Mammary epithelial cell (primary cell): ENCODE results near the gene AP2A2.

ENCODE experiments used
- EZH2 ChIP-seq: IDR thresholded peaks from 2 replicates; pipeline ENCODE4 v1.6.1; 2012; ENCODE audit warnings: low read length, inconsistent platforms, borderline replicate concordance
- TF ChIP-seq, protein P1 (sequence below), 2 donors: IDR thresholded peaks in 1 of 2; conservative IDR thresholded peaks in 1 of 2; 2 replicates each; pipeline ENCODE4 v1.5.1; 2011 to 2012; ENCODE audit warnings: inconsistent platforms in 2 of 2, low read length in 2 of 2, mild to moderate bottlenecking in 2 of 2, control low read depth in 1 of 2, low read depth in 1 of 2; ENCODE audit not compliant: insufficient read depth in 1 of 2; ENCODE audit errors: extremely low read depth in 1 of 2

DNA sequence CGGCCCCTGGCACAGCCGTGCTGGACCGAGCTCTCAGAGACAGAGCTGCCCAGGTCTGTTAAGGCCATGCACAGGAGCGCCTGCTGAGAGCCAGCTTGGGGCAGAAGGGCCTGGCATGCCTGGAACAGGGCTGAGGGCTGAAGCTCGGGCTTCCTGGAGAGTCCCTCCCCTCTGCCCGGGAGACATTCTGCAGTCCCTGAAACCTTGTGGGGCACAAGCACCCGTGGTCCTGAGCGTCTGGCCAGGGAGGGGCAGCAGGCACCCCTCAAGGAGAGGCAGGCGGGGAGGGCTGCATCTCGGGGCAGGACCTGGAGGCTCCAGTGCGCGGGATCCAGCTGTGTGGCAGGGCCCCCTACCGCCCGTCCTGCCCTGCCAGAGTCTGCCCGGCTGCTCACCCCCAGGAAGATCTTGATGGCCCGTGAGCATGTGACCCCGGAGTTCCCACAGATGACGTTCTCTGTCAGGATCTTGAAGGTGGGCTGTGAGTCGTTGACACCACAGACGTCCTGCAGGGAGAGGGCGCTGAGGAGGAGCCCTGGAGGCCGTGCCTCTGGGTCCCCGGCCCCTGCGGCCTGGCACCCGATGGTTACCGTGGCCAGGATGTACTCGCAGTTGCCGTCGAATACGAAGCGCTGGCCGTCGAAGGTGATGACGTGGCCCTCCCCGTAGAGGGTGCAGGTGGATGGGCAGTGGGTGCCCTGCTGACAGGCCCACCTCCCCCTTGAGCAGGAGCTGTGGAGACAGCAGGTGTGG is 99.9 kb downstream of the AP2A2 start:
- TF ChIP-seq, protein P1, sequence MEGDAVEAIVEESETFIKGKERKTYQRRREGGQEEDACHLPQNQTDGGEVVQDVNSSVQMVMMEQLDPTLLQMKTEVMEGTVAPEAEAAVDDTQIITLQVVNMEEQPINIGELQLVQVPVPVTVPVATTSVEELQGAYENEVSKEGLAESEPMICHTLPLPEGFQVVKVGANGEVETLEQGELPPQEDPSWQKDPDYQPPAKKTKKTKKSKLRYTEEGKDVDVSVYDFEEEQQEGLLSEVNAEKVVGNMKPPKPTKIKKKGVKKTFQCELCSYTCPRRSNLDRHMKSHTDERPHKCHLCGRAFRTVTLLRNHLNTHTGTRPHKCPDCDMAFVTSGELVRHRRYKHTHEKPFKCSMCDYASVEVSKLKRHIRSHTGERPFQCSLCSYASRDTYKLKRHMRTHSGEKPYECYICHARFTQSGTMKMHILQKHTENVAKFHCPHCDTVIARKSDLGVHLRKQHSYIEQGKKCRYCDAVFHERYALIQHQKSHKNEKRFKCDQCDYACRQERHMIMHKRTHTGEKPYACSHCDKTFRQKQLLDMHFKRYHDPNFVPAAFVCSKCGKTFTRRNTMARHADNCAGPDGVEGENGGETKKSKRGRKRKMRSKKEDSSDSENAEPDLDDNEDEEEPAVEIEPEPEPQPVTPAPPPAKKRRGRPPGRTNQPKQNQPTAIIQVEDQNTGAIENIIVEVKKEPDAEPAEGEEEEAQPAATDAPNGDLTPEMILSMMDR (conservative IDR thresholded peaks at IDR 0.05 in 1 of 2, IDR thresholded peaks at IDR 0.05 in 1 of 2; ENCODE audit: extremely low read depth in 1 of 2, insufficient read depth in 1 of 2, low read depth in 1 of 2, low read length in 2 of 2): no peak
- TF ChIP-seq EZH2: no peak
